Sigmoid colon (tissue), 4 donors: Measurements from ENCODE around the gene AMOT.

Source experiments
- POLR2A ChIP-seq, 2 donors: fragments of 450-650 bp; IDR thresholded peaks; one replicate each; pipeline ENCODE4 v1.6.1; 2016; ENCODE audit warnings: antibody characterized with exemption in 2 of 2, mild to moderate bottlenecking in 2 of 2, moderate library complexity in 2 of 2
- POLR2AphosphoS5 ChIP-seq, 4 donors: sonication (generic); formaldehyde crosslinking; IDR thresholded peaks; one replicate each; pipeline ENCODE4 v1.6.1; 2017; ENCODE audit warnings: antibody characterized with exemption in 4 of 4
- TF ChIP-seq, protein P1 (sequence below), 4 experiments: fragments of 450-650 bp in 3 of 4; fragments of 200-600 bp in 1 of 4; IDR thresholded peaks; one replicate each; pipeline ENCODE4 v1.5.1; 2016 to 2019; ENCODE audit warnings: antibody characterized with exemption in 4 of 4, mild to moderate bottlenecking in 3 of 4, moderate library complexity in 2 of 4

DNA sequence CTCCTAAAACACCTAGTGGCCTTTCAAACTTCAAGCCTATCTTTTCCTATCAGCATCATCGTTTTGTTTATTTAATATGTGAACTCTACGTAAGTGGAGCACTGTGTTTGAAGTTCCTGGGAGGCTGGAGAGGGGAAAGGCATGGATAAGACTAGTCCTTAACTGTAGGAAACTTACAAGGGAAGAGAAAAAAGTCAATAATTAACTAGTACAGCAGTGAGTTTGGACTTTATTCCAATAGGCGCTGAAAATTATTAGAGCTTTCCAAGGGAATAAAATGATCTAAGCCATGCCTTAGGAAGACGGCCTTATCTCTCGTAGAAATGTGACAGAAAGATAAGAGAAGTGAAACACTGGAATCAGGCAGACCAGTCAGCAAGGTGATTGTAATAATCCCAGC is 55.3 kb downstream of the AMOT start:
- TF ChIP-seq POLR2A (IDR thresholded peaks at IDR 0.05) (no peak), POLR2AphosphoS5 (IDR thresholded peaks at IDR 0.05) (no peak)
- TF ChIP-seq, protein P1, sequence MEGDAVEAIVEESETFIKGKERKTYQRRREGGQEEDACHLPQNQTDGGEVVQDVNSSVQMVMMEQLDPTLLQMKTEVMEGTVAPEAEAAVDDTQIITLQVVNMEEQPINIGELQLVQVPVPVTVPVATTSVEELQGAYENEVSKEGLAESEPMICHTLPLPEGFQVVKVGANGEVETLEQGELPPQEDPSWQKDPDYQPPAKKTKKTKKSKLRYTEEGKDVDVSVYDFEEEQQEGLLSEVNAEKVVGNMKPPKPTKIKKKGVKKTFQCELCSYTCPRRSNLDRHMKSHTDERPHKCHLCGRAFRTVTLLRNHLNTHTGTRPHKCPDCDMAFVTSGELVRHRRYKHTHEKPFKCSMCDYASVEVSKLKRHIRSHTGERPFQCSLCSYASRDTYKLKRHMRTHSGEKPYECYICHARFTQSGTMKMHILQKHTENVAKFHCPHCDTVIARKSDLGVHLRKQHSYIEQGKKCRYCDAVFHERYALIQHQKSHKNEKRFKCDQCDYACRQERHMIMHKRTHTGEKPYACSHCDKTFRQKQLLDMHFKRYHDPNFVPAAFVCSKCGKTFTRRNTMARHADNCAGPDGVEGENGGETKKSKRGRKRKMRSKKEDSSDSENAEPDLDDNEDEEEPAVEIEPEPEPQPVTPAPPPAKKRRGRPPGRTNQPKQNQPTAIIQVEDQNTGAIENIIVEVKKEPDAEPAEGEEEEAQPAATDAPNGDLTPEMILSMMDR (IDR thresholded peaks at IDR 0.05), result no peak
